Lower lobe of right lung (tissue), 2 donors: ENCODE results near the gene MTRF1L. TPM values are rescaled to one million over a fixed set of nuclear protein-coding genes. Genes with fewer than 3 reads are reported as not detected.
A peak's percentile ranks its signal among the peaks of the same experiment; 100 is the strongest.
"Not testable (repeated sequence)": the region's sequence is repeated elsewhere in the genome, so short reads cannot be mapped to it uniquely, and the experiment has no call there.

ENCODE experiments used
- ATAC-seq, 2 donors: fragments of 200-7000 bp; cut with Tn5 transposase; one replicate each; pipeline ENCODE4 v1.9.1; 2020 to 2022; ENCODE audit warnings: mild to moderate bottlenecking in 2 of 2, moderate library complexity in 2 of 2
- DNase-seq: peaks from one replicate; pipeline ENCODE4 v3.0.0-alpha.2; 2020
- H3K27ac ChIP-seq: fragments of 200-600 bp; one replicate; pipeline ENCODE4 v1.8.0; 2022
- H3K27me3 ChIP-seq: fragments of 200-600 bp; one replicate; pipeline ENCODE4 v1.8.0; 2022; ENCODE audit warnings: low read depth
- H3K36me3 ChIP-seq: fragments of 200-600 bp; one replicate; pipeline ENCODE4 v1.8.0; 2022; ENCODE audit warnings: mild to moderate bottlenecking
- H3K4me1 ChIP-seq: fragments of 200-600 bp; one replicate; pipeline ENCODE4 v1.8.0; 2022
- H3K4me3 ChIP-seq: fragments of 200-600 bp; one replicate; pipeline ENCODE4 v1.8.0; 2022; ENCODE audit warnings: mild to moderate bottlenecking
- H3K9me3 ChIP-seq: fragments of 200-600 bp; one replicate; pipeline ENCODE4 v1.8.0; 2022
- intact Hi-C: fragments of 100-400 bp; cut with DNase I; formaldehyde crosslinking; loops from one replicate; pipeline ENCODE4 v1.11.0; 2022
- total RNA-seq: library from RNA; stranded (reverse); fragmentation: NEBNext Ultra II Directional; extraction: Animal tissue kit (Norgen Biotek cat#: 25700); gene quantifications from one replicate; pipeline ENCODE4 v1.2.1, GENCODE V29; 2021
- TF ChIP-seq, protein P1 (sequence below): fragments of 200-600 bp; IDR thresholded peaks from one replicate; pipeline ENCODE4 v1.8.0; 2022; ENCODE audit warnings: antibody characterized with exemption, mild to moderate bottlenecking
- donor health status: DM: no; HTN: yes; CAD: no; lungs with severe emphysema.

MTRF1L gene
- total RNA-seq, 1 donor from 2014 or later = 15.6 TPM

DNA sequence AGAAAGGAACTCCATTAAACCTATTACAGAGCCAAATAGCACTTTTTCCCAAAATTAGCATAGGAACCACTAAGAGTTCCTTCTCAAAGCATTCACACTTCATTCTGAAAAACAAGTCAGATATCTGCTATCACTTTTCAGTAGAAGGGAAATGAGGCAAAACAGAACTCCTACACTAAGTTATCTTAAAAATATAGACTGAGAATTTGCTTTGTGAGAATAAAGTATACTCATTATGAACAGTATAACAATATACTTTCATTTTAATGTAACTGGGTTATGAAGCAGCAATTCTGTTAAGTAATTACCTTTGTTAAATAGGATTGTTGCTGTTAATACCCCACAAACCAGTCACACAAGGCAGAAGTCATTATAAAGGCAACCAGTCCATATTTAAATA is 8.7 kb downstream of the MTRF1L start:
- intact Hi-C loops = no loop called here
- no peaks in the 10 kb centered on the region for H3K27me3 ChIP-seq
- TF ChIP-seq, protein P1, sequence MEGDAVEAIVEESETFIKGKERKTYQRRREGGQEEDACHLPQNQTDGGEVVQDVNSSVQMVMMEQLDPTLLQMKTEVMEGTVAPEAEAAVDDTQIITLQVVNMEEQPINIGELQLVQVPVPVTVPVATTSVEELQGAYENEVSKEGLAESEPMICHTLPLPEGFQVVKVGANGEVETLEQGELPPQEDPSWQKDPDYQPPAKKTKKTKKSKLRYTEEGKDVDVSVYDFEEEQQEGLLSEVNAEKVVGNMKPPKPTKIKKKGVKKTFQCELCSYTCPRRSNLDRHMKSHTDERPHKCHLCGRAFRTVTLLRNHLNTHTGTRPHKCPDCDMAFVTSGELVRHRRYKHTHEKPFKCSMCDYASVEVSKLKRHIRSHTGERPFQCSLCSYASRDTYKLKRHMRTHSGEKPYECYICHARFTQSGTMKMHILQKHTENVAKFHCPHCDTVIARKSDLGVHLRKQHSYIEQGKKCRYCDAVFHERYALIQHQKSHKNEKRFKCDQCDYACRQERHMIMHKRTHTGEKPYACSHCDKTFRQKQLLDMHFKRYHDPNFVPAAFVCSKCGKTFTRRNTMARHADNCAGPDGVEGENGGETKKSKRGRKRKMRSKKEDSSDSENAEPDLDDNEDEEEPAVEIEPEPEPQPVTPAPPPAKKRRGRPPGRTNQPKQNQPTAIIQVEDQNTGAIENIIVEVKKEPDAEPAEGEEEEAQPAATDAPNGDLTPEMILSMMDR = no peak
- peaks cover 80% of the 10 kb centered on the region for H3K36me3 ChIP-seq
- H3K27ac ChIP-seq = no peak overlapping the region
- DNase-seq (no peak), ATAC-seq (no peak)
- no peaks in the 10 kb centered on the region for H3K4me1 ChIP-seq
- no peak overlapping the region for H3K4me3 ChIP-seq
- no peaks in the 10 kb centered on the region for H3K9me3 ChIP-seq

DNA sequence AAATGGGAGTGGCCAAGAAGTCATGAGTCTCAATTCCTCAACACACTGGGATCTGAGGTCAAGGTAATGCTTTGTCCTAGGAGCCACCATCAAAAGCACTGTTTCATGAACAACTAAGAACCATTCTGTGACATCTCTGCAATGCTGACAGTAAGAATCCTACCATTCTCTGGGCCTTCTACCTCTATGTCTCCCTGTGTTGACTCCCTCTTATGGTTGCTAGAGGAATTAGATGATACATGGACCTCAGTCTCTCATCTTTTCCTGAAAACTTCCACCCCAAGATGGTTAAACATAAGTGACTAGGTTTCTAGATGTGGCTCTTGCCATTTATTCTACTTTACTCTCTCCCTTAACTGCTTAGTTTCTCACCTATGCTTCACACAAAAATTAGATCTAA is 9.1 kb downstream of the MTRF1L start:
- H3K36me3 ChIP-seq = peaks cover 77% of the 10 kb centered on the region
- H3K27ac ChIP-seq = no peak overlapping the region
- no peaks in the 10 kb centered on the region for H3K4me1 ChIP-seq
- TF ChIP-seq, protein P1 = no peak
- intact Hi-C loops = no loop called here
- ATAC-seq = no peak
- H3K9me3 ChIP-seq = no peaks in the 10 kb centered on the region
- H3K4me3 ChIP-seq = no peak overlapping the region
- H3K27me3 ChIP-seq = no peaks in the 10 kb centered on the region
- DNase-seq = no peak

DNA sequence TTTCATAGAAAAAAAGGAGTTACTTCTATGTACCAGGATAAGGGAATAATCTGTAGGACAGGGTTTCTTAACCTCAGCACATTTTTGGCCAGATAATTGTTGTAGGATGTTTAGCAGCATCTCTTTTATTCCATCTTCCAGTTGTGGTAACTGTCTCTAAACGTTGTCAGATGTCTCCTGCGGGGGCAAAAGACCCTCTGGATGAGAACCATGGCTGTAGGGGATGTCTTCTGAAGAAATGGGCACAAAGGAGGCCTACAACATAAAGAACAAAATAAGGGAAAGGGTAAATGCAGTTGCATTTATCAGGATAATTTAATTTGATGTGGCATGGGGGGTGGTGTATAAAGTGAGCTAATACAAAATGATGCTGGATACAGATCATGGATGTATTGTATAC is 15.5 kb downstream of the MTRF1L start:
- no peak for ATAC-seq
- intact Hi-C loops = no loop called here
- no peak for DNase-seq
- Histone ChIP-seq H3K27ac (no peak overlapping the region), H3K4me3 (no peak overlapping the region), H3K36me3 (peaks cover 19% of the 10 kb centered on the region), H3K9me3 (no peaks in the 10 kb centered on the region), H3K27me3 (no peaks in the 10 kb centered on the region), H3K4me1 (peaks cover 25% of the 10 kb centered on the region)
- TF ChIP-seq, protein P1 = no peak

DNA sequence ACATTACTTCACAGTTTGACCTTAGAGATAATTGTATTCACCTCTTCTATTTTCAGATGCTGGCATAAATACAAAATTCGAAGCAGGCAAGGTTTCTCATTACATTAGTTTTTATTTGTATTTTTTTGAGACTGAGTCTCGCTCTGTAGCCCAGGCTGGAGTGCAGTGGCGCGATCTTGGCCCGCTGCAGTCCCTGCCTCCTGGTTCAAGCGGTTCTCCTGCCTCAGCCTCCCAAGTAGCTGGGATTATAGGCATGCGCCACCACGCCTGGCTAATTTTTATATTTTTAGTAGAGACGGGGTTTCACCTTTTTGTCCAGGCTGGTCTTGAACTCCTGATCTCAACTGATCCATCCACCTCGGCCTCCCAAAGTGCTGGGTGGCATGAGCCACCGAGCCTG is 17.2 kb downstream of the MTRF1L start:
- H3K4me1 ChIP-seq = peaks cover 28% of the 10 kb centered on the region
- ATAC-seq, H3K9me3 ChIP-seq, intact Hi-C loops, H3K36me3 ChIP-seq, H3K27ac ChIP-seq, H3K4me3 ChIP-seq, H3K27me3 ChIP-seq, DNase-seq: not testable (repeated sequence)

DNA sequence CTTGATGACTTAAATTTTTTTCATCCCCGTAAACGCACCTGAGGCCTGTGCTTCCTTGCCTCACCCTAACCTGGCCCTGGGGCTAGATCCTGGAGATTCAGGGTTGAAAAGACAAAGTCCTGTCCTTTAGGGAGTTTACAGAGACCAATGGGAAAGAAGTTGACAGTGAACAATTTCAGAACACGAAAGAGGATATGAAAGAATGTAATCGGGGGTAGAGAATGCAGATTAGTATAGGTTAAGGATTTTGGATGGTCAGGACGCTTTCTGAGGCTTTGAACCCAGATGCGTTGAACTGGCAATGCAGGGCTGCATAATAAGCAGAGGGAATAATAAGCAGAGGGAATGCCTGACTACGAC is 18.0 kb downstream of the MTRF1L start:
- Histone ChIP-seq H3K27me3 (no peaks in the 10 kb centered on the region), H3K36me3 (peaks cover under 1% of the 10 kb centered on the region), H3K4me1 (peaks cover 28% of the 10 kb centered on the region), H3K27ac (peak overlapping the region; percentile 88), H3K4me3 (peak overlapping the region; percentile 68), H3K9me3 (no peaks in the 10 kb centered on the region)
- ATAC-seq = no peak
- DNase-seq = no peak
- intact Hi-C loops = no loop called here
- TF ChIP-seq, protein P1 = no peak

DNA sequence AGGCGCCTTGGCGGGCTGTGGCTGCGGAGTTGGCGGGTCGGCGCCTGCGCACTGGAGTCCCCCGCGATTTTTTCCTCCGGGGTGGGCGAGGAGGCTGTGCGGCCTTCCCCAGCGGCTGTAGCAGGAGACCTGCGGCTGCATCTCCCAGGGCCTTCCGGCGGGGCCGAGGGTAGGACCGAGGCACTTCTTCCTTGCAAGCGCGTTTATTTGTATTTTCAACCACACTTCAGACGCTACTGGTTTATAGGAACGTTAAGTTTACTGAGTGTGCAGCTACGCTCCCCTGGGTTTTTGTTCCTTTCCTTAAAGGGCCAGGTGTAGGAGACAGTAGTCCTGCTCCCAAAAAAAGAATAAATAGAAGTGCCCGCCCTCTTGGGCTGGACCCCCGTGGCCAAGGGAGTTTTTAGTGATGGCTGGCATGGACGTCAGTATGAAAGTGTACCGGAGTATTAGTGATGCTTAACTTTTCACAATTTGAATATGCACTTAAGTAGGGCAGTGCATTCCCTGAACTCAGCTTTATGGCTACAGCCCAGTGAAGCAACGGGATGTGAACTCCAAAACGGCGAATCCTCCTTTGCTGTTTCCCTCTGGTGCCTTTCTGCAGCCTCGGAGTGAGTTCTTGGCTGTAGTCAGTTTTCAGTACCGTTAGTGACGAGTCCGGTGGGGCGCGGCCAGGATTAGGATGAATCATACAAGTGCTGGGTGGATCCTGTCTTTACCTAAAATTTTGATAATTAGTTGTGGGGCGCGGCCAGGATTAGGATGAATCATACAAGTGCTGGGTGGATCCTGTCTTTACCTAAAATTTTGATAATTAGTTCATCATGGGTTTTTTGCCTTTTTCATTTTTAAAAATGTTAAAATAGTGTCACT is 18.6 kb downstream of the MTRF1L start:
- ATAC-seq (peak; percentile 41 to 56), DNase-seq (peak; percentile 95)
- Histone ChIP-seq H3K27me3 (no peaks in the 10 kb centered on the region), H3K4me3 (peak overlapping the region; percentile 68), H3K36me3 (no peaks in the 10 kb centered on the region), H3K9me3 (no peaks in the 10 kb centered on the region), H3K4me1 (peaks cover 28% of the 10 kb centered on the region), H3K27ac (peak overlapping the region; percentile 88)
- TF ChIP-seq, protein P1 = no peak
- intact Hi-C loops = no loop called here
